ENCODE data around the gene BTG4. TPM values are rescaled to one million over a fixed set of nuclear protein-coding genes. Genes with fewer than 3 reads are reported as not detected.
A peak's percentile ranks its signal among the peaks of the same experiment; 100 is the strongest.

BTG4 gene
- total and polyA plus RNA-seq, 2 of the 8 experiments (the other 6 are each of a cell fraction or from before 2014, with no cell fraction given) = 0.06 TPM; not detected in 1

GRCh38 chr11:111452146-111452545 is 60.0 kb downstream of the BTG4 start:
- Histone ChIP-seq H4K20me1 (replicated peaks in 1 of 2; ENCODE audit: control insufficient read depth in 1 of 2, insufficient read depth in 2 of 2, low read length in 2 of 2) (no peaks in the 10 kb centered on the region), H4K8ac (ENCODE audit: extremely low read depth, insufficient read depth, low read length) (no peak overlapping the region), H3K4me2 (ENCODE audit: insufficient read depth in 1 of 2, low read depth in 2 of 2, low read length in 2 of 2) (no peak overlapping the region), H3K4ac (replicated peaks; ENCODE audit: insufficient read length, low read depth, low read length) (no peak overlapping the region), H3K4me3 (ENCODE audit: extremely low read depth in 1 of 4, insufficient read depth in 2 of 4, low read depth in 3 of 4, low read length in 4 of 4) (no peak overlapping the region), H3K79me2 (ENCODE audit: control insufficient read depth in 1 of 2, insufficient read depth in 2 of 2, low read length in 2 of 2) (no peaks in the 10 kb centered on the region), H3K27me3 (replicated peaks in 1 of 4; ENCODE audit: control insufficient read depth in 3 of 4, extremely low read depth in 1 of 4, insufficient read depth in 3 of 4, low read length in 3 of 4) (no peaks in the 10 kb centered on the region), H2BK15ac (ENCODE audit: low read length) (no peak overlapping the region), H2BK120ac (replicated peaks; ENCODE audit: low read depth, low read length) (no peak overlapping the region), H3K23me2 (ENCODE audit: low read depth, low read length) (peaks cover 3% of the 10 kb centered on the region; the same call in 1 of the 2 replicates), H2BK12ac (ENCODE audit: low read depth, low read length) (no peak overlapping the region), H2AFZ (ENCODE audit: low read length) (no peak overlapping the region), H3K9ac (replicated peaks in 1 of 4; ENCODE audit: extremely low read depth in 1 of 4, low read depth in 3 of 4, low read length in 3 of 4) (no peak overlapping the region), H3K9me3 (ENCODE audit: insufficient read depth in 2 of 2, low read depth in 1 of 2, low read length in 1 of 2) (no peaks in the 10 kb centered on the region), H3K36me3 (ENCODE audit: control insufficient read depth in 2 of 4, insufficient read depth in 4 of 4, low read length in 3 of 4) (no peaks in the 10 kb centered on the region), H3K79me1 (ENCODE audit: low read depth, low read length) (no peaks in the 10 kb centered on the region), H2AK5ac (ENCODE audit: low read depth, low read length) (no peak overlapping the region), H3K18ac (ENCODE audit: extremely low read depth, low read length) (no peak overlapping the region), H2BK20ac (ENCODE audit: low read length) (no peak overlapping the region), H3K4me1 (replicated peaks in 1 of 4; ENCODE audit: control insufficient read depth in 3 of 4, insufficient read depth in 4 of 4, low read length in 3 of 4) (peaks cover 0 to 13% (median 6%) of the 10 kb centered on the region in 4 experiments; a peak in 4 of 7 replicates), H3K56ac (replicated peaks; ENCODE audit: insufficient read length, low read depth, low read length) (no peak overlapping the region), H3K23ac (ENCODE audit: insufficient read length) (no peak overlapping the region), H4K5ac (ENCODE audit: insufficient read length, low read depth, low read length) (no peak overlapping the region), H4K91ac (replicated peaks; ENCODE audit: insufficient read length, low read length) (no peak overlapping the region), H3K14ac (ENCODE audit: insufficient read length) (no peak overlapping the region), H2BK5ac (ENCODE audit: low read depth, low read length) (no peak overlapping the region), H3K27ac (ENCODE audit: low read depth, low read length) (no peak overlapping the region)
- 90% methylated on average over 6 of the region's 6 CpGs; no CpG with 5 or more reads in 1 of the 2 experiments for WGBS, 2 experiments (ENCODE audit: extremely low coverage in 1 of 2, insufficient coverage in 1 of 2, insufficient read length in 1 of 2, insufficient replicate concordance in 2 of 2, low coverage in 1 of 2, low lambda C conversion rate in 2 of 2, missing lambda C conversion rate in 1 of 2)
- FAIRE-seq = no peak
- DNase-seq (ENCODE audit: low read depth in 1 of 2, low spot score in 2 of 2) = peak in 1 of 2 experiments; percentile 37
- CTCF ChIA-PET (ENCODE audit: partially characterized antibody) = interaction anchor here (0.8 to 3.3 kb wide), 3 partner anchors 9 to 58 kb away, joined by 6 to 13 read pairs (median 7); no protein-coding TSS in a partner anchor
- POLR2A ChIA-PET (ENCODE audit: partially characterized antibody) = no interaction called here
- TF ChIP-seq POLR2A (IDR thresholded peaks at IDR 0.05; ENCODE audit: control extremely low read depth in 1 of 2, low read depth in 2 of 2, low read length in 2 of 2) = no peak
- TF ChIP-seq TAF1 (IDR thresholded peaks at IDR 0.05; ENCODE audit: low read depth, low read length) = no peak
- no peak for TF ChIP-seq SUZ12 (IDR thresholded peaks at IDR 0.05; ENCODE audit: low read length)
- no peak for TF ChIP-seq GTF2F1 (IDR thresholded peaks at IDR 0.05; ENCODE audit: borderline replicate concordance, low read depth, low read length)
- TF ChIP-seq TAF7 (optimal IDR thresholded peaks at IDR 0.05; ENCODE audit: borderline replicate concordance, low read depth, low read length) = no peak
- TF ChIP-seq SAP30 (IDR thresholded peaks at IDR 0.05; ENCODE audit: insufficient read depth, insufficient replicate concordance, low read length) = no peak
- TF ChIP-seq KDM4A (IDR thresholded peaks at IDR 0.05; ENCODE audit: low read depth, low read length, severe bottlenecking) = no peak
- no peak for TF ChIP-seq CHD1 (IDR thresholded peaks at IDR 0.05; ENCODE audit: low read depth, low read length)
- TF ChIP-seq FOSL1 (IDR thresholded peaks at IDR 0.05; ENCODE audit: insufficient read depth, low read depth, low read length) = no peak
- no peak for TF ChIP-seq SP2 (IDR thresholded peaks at IDR 0.05; ENCODE audit: low read length)
- TF ChIP-seq CBX5 (IDR thresholded peaks at IDR 0.05; ENCODE audit: low read depth, low read length) = no peak
- no peak for TF ChIP-seq RNF2 (IDR thresholded peaks at IDR 0.05; ENCODE audit: borderline replicate concordance, low read depth, low read length, missing control alignments, poor library complexity, severe bottlenecking)

Data from H1 (cell line).